Measurements from ENCODE around the gene HMGXB3.

The HMGXB3 gene

GRCh38 chr5:150000256-150000989, at the start of gene HMGXB3, which contains the start of gene TIGD6:
TSS of gene HMGXB3 (plus strand) at chr5:150000739. CDS start at chr5:150004853, 4,114 bp downstream.
TSS of gene TIGD6 (minus strand) at chr5:150000654. CDS start at chr5:149996348, 4,306 bp downstream.
- peak; percentile 91 for DNase-seq (ENCODE audit: low spot score)

- no peak for DNase-seq (ENCODE audit: low spot score)
Measured at GRCh38 chr5:149951138-149951749, 49.3 kb upstream of the HMGXB3 start.

- no peak for DNase-seq (ENCODE audit: low spot score)
Measured at GRCh38 chr5:149953436-149954121, 47.0 kb upstream of the HMGXB3 start.

- no peak for DNase-seq (ENCODE audit: low spot score)
Measured at GRCh38 chr5:149954798-149955197, 45.7 kb upstream of the HMGXB3 start.

- DNase-seq (ENCODE audit: low spot score), result no peak
Measured at GRCh38 chr5:149956685-149957084, 43.9 kb upstream of the HMGXB3 start.

- no peak for DNase-seq (ENCODE audit: low spot score)
Measured at GRCh38 chr5:149957855-149958254, 42.7 kb upstream of the HMGXB3 start.

GRCh38 chr5:149959406-149960236, 40.9 kb upstream of the HMGXB3 start:
- peak; percentile 74 for DNase-seq (ENCODE audit: low spot score)

- peak; percentile 98 for DNase-seq (ENCODE audit: low spot score)
Measured at GRCh38 chr5:149960272-149961185, 40.0 kb upstream of the HMGXB3 start, which contains the start of gene SLC26A2. TSS of gene SLC26A2 (plus strand) at chr5:149960758. CDS start at chr5:149977653, 16,895 bp downstream.

GRCh38 chr5:149961186-149961685, 39.3 kb upstream of the HMGXB3 start:
- no peak for DNase-seq (ENCODE audit: low spot score)

GRCh38 chr5:149961957-149962409, 38.6 kb upstream of the HMGXB3 start:
- no peak for DNase-seq (ENCODE audit: low spot score)

GRCh38 chr5:149962601-149963300, 37.8 kb upstream of the HMGXB3 start:
- DNase-seq (ENCODE audit: low spot score), result no peak

GRCh38 chr5:149963729-149964128, 36.8 kb upstream of the HMGXB3 start:
- DNase-seq (ENCODE audit: low spot score), result no peak

GRCh38 chr5:149966946-149967345, 33.6 kb upstream of the HMGXB3 start:
- no peak for DNase-seq (ENCODE audit: low spot score)

- no peak for DNase-seq (ENCODE audit: low spot score)
Measured at GRCh38 chr5:149969181-149969930, 31.2 kb upstream of the HMGXB3 start.

GRCh38 chr5:149975409-149975808, 25.1 kb upstream of the HMGXB3 start:
- DNase-seq (ENCODE audit: low spot score), result no peak

- no peak for DNase-seq (ENCODE audit: low spot score)
Measured at GRCh38 chr5:149979896-149980295, 20.6 kb upstream of the HMGXB3 start.

- no peak for DNase-seq (ENCODE audit: low spot score)
Measured at GRCh38 chr5:149981206-149981605, 19.3 kb upstream of the HMGXB3 start.

- DNase-seq (ENCODE audit: low spot score), result no peak
Measured at GRCh38 chr5:149982505-149982904, 18.0 kb upstream of the HMGXB3 start.

GRCh38 chr5:149988126-149988525, 12.4 kb upstream of the HMGXB3 start:
- no peak for DNase-seq (ENCODE audit: low spot score)
